Right lobe of liver (tissue), 4 donors: ENCODE measurements around the gene YOD1.

Source experiments
- CTCF ChIP-seq, 4 donors: fragments of 200-600 bp in 3 of 4; fragments of 450-650 bp in 1 of 4; IDR thresholded peaks; one replicate each; pipeline versions ENCODE4 v1.5.1 to v1.8.0; 2016 to 2022; ENCODE audit warnings: antibody characterized with exemption in 4 of 4, mild to moderate bottlenecking in 2 of 4
- POLR2A ChIP-seq: fragments of 450-650 bp; IDR thresholded peaks from one replicate; pipeline ENCODE4 v1.6.1; 2017; ENCODE audit warnings: antibody characterized with exemption, mild to moderate bottlenecking
- donor health status: DM: no; HTN: no; CAD: no.
- donor health status: DM: no; HTN: no; CAD: no.
- donor health status: DM: no; HTN: yes; CAD: no.

DNA sequence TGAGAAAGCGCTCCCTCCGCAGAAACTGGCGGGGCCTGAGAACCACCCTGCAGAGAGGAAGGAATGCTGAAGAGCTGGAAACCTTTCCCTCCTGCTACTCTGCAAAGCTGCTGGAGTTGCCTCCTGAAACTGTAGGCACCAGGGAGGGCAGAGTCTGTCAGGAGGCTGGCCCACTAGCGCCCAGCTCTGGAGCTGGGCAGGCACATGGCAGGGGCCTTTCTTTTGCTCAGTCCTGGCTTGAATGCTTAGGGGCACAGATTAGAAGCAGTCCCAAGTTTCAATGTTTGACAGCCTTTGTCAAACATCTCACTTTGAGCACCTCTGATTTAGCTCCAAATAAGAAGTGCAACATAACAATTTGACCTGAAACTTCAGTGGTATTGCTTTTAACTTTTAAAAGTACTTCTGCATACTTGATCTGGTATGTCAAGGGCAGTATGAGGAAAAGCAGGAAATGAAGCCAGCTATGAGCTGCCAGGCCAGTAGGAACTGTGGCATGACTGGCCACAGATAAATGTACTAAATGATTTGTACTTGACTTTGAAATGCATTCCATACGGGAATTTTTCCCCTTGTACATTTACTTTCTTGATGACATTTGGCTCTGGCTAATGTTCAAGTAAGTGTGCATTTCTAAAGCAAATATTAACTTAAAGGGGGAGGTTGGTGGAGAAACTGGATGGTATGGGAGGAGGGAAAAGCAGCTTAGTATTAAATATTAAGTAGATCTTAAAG, 25.7 kb downstream of the YOD1 start:
- TF ChIP-seq CTCF (IDR thresholded peaks at IDR 0.05) (no peak), POLR2A (no peak)
